HepG2 (cell line): ENCODE measurements around the gene KREMEN1. TPM values are rescaled to one million over a fixed set of nuclear protein-coding genes. Genes with fewer than 3 reads are reported as not detected.

Experiments
- ARNT ChIP-seq: fragments of 450-650 bp; IDR thresholded peaks from 2 replicates; pipeline ENCODE4 v1.6.1; 2017
- FOSL2 ChIP-seq: sonication (generic); formaldehyde crosslinking; IDR thresholded peaks from 2 replicates; pipeline ENCODE4 v1.4.0; 2020; ENCODE audit warnings: missing genetic modification reagents
- GFI1 ChIP-seq: sonication (generic); formaldehyde crosslinking; IDR thresholded peaks from 2 replicates; pipeline ENCODE4 v1.5.0; 2020; ENCODE audit warnings: missing genetic modification reagents, mild to moderate bottlenecking, borderline replicate concordance
- HNF1A ChIP-seq, 2 experiments: sonication (generic) in 1 of 2; formaldehyde crosslinking in 1 of 2; IDR thresholded peaks; 2 replicates each; pipeline versions ENCODE4 v1.4.0 to v1.6.1; 2016 to 2020; ENCODE audit warnings: borderline replicate concordance in 1 of 2, low read depth in 1 of 2, mild to moderate bottlenecking in 1 of 2, missing genetic modification reagents in 1 of 2
- JUN ChIP-seq: sonication (generic); formaldehyde crosslinking; IDR thresholded peaks from 2 replicates; pipeline ENCODE4 v1.4.0; 2020; ENCODE audit warnings: mild to moderate bottlenecking, missing genetic modification reagents
- KAT2B ChIP-seq: fragments of 150-350 bp; IDR thresholded peaks from 2 replicates; pipeline ENCODE4 v1.6.1; 2014; ENCODE audit warnings: low read depth, low read length, borderline replicate concordance
- MAFK ChIP-seq, 2 experiments: IDR thresholded peaks in 1 of 2; conservative IDR thresholded peaks in 1 of 2; 2 replicates each; pipeline ENCODE4 v1.6.1; 2011; ENCODE audit warnings: improper control_type of control experiment in 2 of 2, low read length in 2 of 2
- NCOA1 ChIP-seq: sonication (generic); formaldehyde crosslinking; IDR thresholded peaks from 2 replicates; pipeline ENCODE4 v1.9.0; 2021; ENCODE audit warnings: missing genetic modification reagents
- SNRNP70 ChIP-seq: fragments of 200-400 bp; formaldehyde crosslinking; IDR thresholded peaks from 2 replicates; pipeline ENCODE4 v1.6.1; 2017; ENCODE audit warnings: mild to moderate bottlenecking, low read depth, low read length, moderate library complexity
- TP53 ChIP-seq: sonication (generic); formaldehyde crosslinking; conservative IDR thresholded peaks from 2 replicates; pipeline ENCODE4 v1.4.0; 2020; ENCODE audit warnings: missing genetic modification reagents
- ZKSCAN5 ChIP-seq: sonication (generic); formaldehyde crosslinking; IDR thresholded peaks from 2 replicates; pipeline ENCODE4 v1.5.1; 2020; ENCODE audit warnings: mild to moderate bottlenecking, missing genetic modification reagents
- ZNF180 ChIP-seq: sonication (generic); formaldehyde crosslinking; IDR thresholded peaks from 2 replicates; pipeline ENCODE4 v1.4.0; 2020; ENCODE audit warnings: low read depth, missing genetic modification reagents, borderline replicate concordance
- ZNF33A ChIP-seq: sonication (generic); formaldehyde crosslinking; IDR thresholded peaks from 2 replicates; pipeline ENCODE4 v1.5.1; 2020; ENCODE audit warnings: missing genetic modification reagents, mild to moderate bottlenecking, moderate library complexity, borderline replicate concordance
- ZNF615 ChIP-seq: sonication (generic); formaldehyde crosslinking; IDR thresholded peaks from 2 replicates; pipeline ENCODE4 v1.5.0; 2020; ENCODE audit warnings: mild to moderate bottlenecking, missing genetic modification reagents, borderline replicate concordance
- ZNF672 ChIP-seq: sonication (generic); formaldehyde crosslinking; IDR thresholded peaks from 2 replicates; pipeline ENCODE4 v1.8.1; 2022; ENCODE audit warnings: missing genetic modification reagents
- ZNF761 ChIP-seq: sonication (generic); formaldehyde crosslinking; conservative IDR thresholded peaks from 2 replicates; pipeline ENCODE4 v1.4.0; 2020; ENCODE audit warnings: mild to moderate bottlenecking, missing genetic modification reagents
- polyA plus RNA-seq, 8 experiments: library from polyadenylated mRNA; depleted of rRNA in 3 of 8; stranded (reverse) in 7 of 8; unstranded in 1 of 8; fragments of >200 nt; fragmentation: Illumina TruSeq in 4 of 8; extraction: Trizol in 4 of 8; gene quantifications; 2 replicates each; pipeline versions ENCODE4 v1.2.1 to v1.2.3, GENCODE V29; 2011 to 2016; ENCODE audit warnings: low read depth in 4 of 8, missing spikeins in 1 of 8, mixed read lengths in 1 of 8; ENCODE audit not compliant: insufficient read depth in 1 of 8
- total RNA-seq, 5 experiments: library from RNA; depleted of rRNA; stranded (reverse); fragments of >200 nt; fragmentation: Illumina TruSeq; extraction: Trizol; gene quantifications; 2 replicates each; pipeline ENCODE4 v1.2.3, GENCODE V29; 2016; ENCODE audit warnings: low read depth in 1 of 5
- TF ChIP-seq, protein P1 (sequence below): sonication (generic); formaldehyde crosslinking; IDR thresholded peaks from 2 replicates; pipeline ENCODE4 v1.4.0; 2020; ENCODE audit warnings: missing genetic modification reagents

Gene KREMEN1
- total and polyA plus RNA-seq, 2 of the 13 experiments (the other 11 are each of a cell fraction or from before 2014, with no cell fraction given) = 9.8 to 13.8 TPM

DNA sequence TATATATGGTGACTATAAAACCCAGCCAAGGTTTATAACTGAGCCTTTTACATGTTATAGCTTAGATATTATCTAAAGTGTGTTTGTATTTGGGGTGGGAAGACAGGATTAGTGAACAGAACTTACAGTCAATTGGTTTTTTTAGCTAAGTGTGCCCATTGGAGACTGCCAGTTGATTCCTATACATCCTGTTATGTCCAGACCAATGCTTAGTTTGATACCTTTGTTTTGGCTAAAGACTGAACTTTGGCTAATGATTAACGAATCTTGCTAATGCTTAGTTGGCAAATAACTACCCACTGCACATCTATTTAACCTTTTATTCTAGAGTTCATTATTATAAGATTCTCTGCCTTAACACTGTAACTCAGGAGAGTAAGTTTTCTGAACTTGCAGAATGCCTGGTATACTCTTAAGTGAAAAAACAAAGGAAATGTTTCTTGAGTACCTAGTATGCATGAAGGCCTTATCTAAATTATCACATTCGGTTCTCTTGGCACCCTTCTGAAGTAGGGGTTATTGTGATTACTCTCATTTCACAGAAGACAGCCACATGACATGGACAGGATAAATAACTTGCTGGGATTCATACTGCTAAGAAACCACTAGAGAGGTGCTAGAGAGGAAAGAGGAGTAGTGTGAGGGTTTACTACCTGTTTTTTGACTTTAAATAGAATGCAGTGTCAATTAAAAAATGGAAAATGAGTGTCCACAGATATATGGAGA lies 54.0 kb downstream of the KREMEN1 start (continued):
- TF ChIP-seq HNF1A (IDR thresholded peaks at IDR 0.05; ENCODE audit: low read depth) (peak; percentile 81), HNF1A (CRISPR knock-in tag; IDR thresholded peaks at IDR 0.05; ENCODE audit: borderline replicate concordance) (no peak), SNRNP70 (no peak), ARNT (no peak), FOSL2 (CRISPR knock-in tag) (no peak), KAT2B (no peak), NCOA1 (CRISPR knock-in tag) (no peak), MAFK (conservative IDR thresholded peaks at IDR 0.05 in 1 of 2, IDR thresholded peaks at IDR 0.05 in 1 of 2; ENCODE audit: low read length in 2 of 2) (peak; percentile 87), TP53 (no peak), ZNF615 (no peak), ZKSCAN5 (no peak), ZNF33A (CRISPR knock-in tag) (no peak), ZNF180 (CRISPR knock-in tag) (no peak), ZNF672 (CRISPR knock-in tag) (no peak), GFI1 (no peak), JUN (CRISPR knock-in tag) (no peak), ZNF761 (CRISPR knock-in tag) (no peak)
- TF ChIP-seq, protein P1, sequence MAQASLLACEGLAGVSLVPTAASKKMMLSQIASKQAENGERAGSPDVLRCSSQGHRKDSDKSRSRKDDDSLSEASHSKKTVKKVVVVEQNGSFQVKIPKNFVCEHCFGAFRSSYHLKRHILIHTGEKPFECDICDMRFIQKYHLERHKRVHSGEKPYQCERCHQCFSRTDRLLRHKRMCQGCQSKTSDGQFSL = no peak
